Peyer's patch (tissue), 4 donors: ENCODE measurements around the gene SPART. TPM values are rescaled to one million over a fixed set of nuclear protein-coding genes. Genes with fewer than 3 reads are reported as not detected.
"Not testable (repeated sequence)": the region's sequence is repeated elsewhere in the genome, so short reads cannot be mapped to it uniquely, and the experiment has no call there.

Source experiments
- DNase-seq, 3 donors: peaks; one replicate each; pipeline ENCODE4 v3.0.0-alpha.2; 2017 to 2019
- H3K27ac ChIP-seq, 4 donors: fragments of 200-600 bp; sonication (generic); one replicate each; pipeline ENCODE4 v1.5.1; 2016 to 2019
- H3K27me3 ChIP-seq, 2 donors: fragments of 200-600 bp; sonication (generic); one replicate each; pipeline ENCODE4 v1.5.1; 2019
- H3K36me3 ChIP-seq, 3 donors: fragments of 200-600 bp; sonication (generic); one replicate each; pipeline ENCODE4 v1.5.1; 2016 to 2019
- H3K4me1 ChIP-seq, 4 donors: fragments of 200-600 bp; sonication (generic); one replicate each; pipeline ENCODE4 v1.5.1; 2016 to 2019
- H3K4me3 ChIP-seq, 4 donors: fragments of 200-600 bp; sonication (generic); 1 replicate in 3 of 4; 2 replicates in 1 of 4; pipeline ENCODE4 v1.5.1; 2016 to 2019; ENCODE audit warnings: mild to moderate bottlenecking in 1 of 4
- H3K9me3 ChIP-seq, 4 donors: fragments of 200-600 bp; sonication (generic); one replicate each; pipeline ENCODE4 v1.5.1; 2016 to 2019; ENCODE audit warnings: mild to moderate bottlenecking in 1 of 4
- CTCF ChIP-seq, 6 experiments: fragments of 450-650 bp in 4 of 6; fragments of 200-600 bp in 2 of 6; sonication (generic) in 1 of 6; IDR thresholded peaks; one replicate each; pipeline ENCODE4 v1.5.1; 2017 to 2019; ENCODE audit warnings: antibody characterized with exemption in 6 of 6, mild to moderate bottlenecking in 3 of 6, moderate library complexity in 1 of 6
- POLR2A ChIP-seq, 2 donors: fragments of 450-650 bp; IDR thresholded peaks; one replicate each; pipeline ENCODE4 v1.5.1; 2017; ENCODE audit warnings: antibody characterized with exemption in 2 of 2, mild to moderate bottlenecking in 2 of 2, moderate library complexity in 2 of 2
- total RNA-seq, 4 donors: library from RNA; depleted of rRNA; stranded (reverse); fragments of >200 nt; gene quantifications; one replicate each; pipeline ENCODE4 v1.1.0, GENCODE V29; 2016

SPART gene
- total RNA-seq, 4 donors from 2014 or later: 6.8 to 34.7 (median 14.5) TPM

GRCh38 chr13:36332986-36333385, 13.2 kb downstream of the SPART start:
- Histone ChIP-seq H3K4me1 (peaks cover 0 to 4% (median 0%) of the 10 kb centered on the region in 4 donors), H3K4me3 (no peak overlapping the region), H3K27ac (no peak overlapping the region), H3K36me3 (peaks cover 0 to 6% (median 0%) of the 10 kb centered on the region in 3 donors), H3K27me3 (no peaks in the 10 kb centered on the region), H3K9me3 (no peaks in the 10 kb centered on the region)
- no peak for DNase-seq
- TF ChIP-seq POLR2A (IDR thresholded peaks at IDR 0.05): no peak
- no peak for TF ChIP-seq CTCF (IDR thresholded peaks at IDR 0.05)

- DNase-seq, H3K9me3 ChIP-seq, H3K4me3 ChIP-seq, H3K27me3 ChIP-seq, H3K27ac ChIP-seq, H3K4me1 ChIP-seq: not testable (repeated sequence)
- peaks cover 0 to 11% (median 0%) of the 10 kb centered on the region in 3 donors for H3K36me3 ChIP-seq
These were observed 13.9 kb downstream of the SPART start for GRCh38 chr13:36332255-36332654.

- Histone ChIP-seq H3K36me3 (peaks cover 0 to 17% (median 0%) of the 10 kb centered on the region in 3 donors), H3K27me3 (no peaks in the 10 kb centered on the region), H3K4me3 (no peak overlapping the region), H3K27ac (no peak overlapping the region), H3K9me3 (no peaks in the 10 kb centered on the region), H3K4me1 (peaks cover 0 to 4% (median 0%) of the 10 kb centered on the region in 4 donors)
- TF ChIP-seq POLR2A (IDR thresholded peaks at IDR 0.05) (no peak), CTCF (IDR thresholded peaks at IDR 0.05) (no peak)
- DNase-seq: no peak
These were observed 14.9 kb downstream of the SPART start for GRCh38 chr13:36331280-36331679.

- Histone ChIP-seq H3K4me1 (peaks cover 0 to 4% (median 0%) of the 10 kb centered on the region in 4 donors), H3K36me3 (peaks cover 0 to 25% (median 0%) of the 10 kb centered on the region in 3 donors), H3K27me3 (no peaks in the 10 kb centered on the region), H3K9me3 (no peaks in the 10 kb centered on the region), H3K27ac (no peak overlapping the region), H3K4me3 (no peak overlapping the region)
- no peak for DNase-seq
- TF ChIP-seq CTCF (IDR thresholded peaks at IDR 0.05) (no peak), POLR2A (IDR thresholded peaks at IDR 0.05) (no peak)
These were observed 16.8 kb downstream of the SPART start for GRCh38 chr13:36329361-36329760.

- TF ChIP-seq POLR2A (IDR thresholded peaks at IDR 0.05): no peak
- TF ChIP-seq CTCF (IDR thresholded peaks at IDR 0.05): no peak
- H3K36me3 ChIP-seq: peaks cover 0 to 25% (median 0%) of the 10 kb centered on the region in 3 donors
- no peak overlapping the region for H3K4me3 ChIP-seq
- DNase-seq: no peak
- peaks cover 0 to 4% (median 0%) of the 10 kb centered on the region in 4 donors for H3K4me1 ChIP-seq
- H3K27ac ChIP-seq: no peak overlapping the region
- H3K27me3 ChIP-seq: no peaks in the 10 kb centered on the region
- no peaks in the 10 kb centered on the region for H3K9me3 ChIP-seq
These were observed 17.4 kb downstream of the SPART start for GRCh38 chr13:36328821-36329220.

- H3K9me3 ChIP-seq: no peaks in the 10 kb centered on the region
- no peak for TF ChIP-seq POLR2A (IDR thresholded peaks at IDR 0.05)
- no peak for TF ChIP-seq CTCF (IDR thresholded peaks at IDR 0.05)
- H3K36me3 ChIP-seq: peaks cover 0 to 25% (median 0%) of the 10 kb centered on the region in 3 donors
- no peak for DNase-seq
- no peaks in the 10 kb centered on the region for H3K4me1 ChIP-seq
- H3K27ac ChIP-seq: no peak overlapping the region
- H3K4me3 ChIP-seq: no peak overlapping the region
- H3K27me3 ChIP-seq: no peaks in the 10 kb centered on the region
These were observed 20.3 kb downstream of the SPART start for GRCh38 chr13:36325912-36326311.

GRCh38 chr13:36324881-36325280, 21.3 kb downstream of the SPART start:
- DNase-seq, H3K9me3 ChIP-seq, H3K27me3 ChIP-seq, H3K27ac ChIP-seq, H3K4me3 ChIP-seq, H3K4me1 ChIP-seq: not testable (repeated sequence)
- peaks cover 0 to 25% (median 0%) of the 10 kb centered on the region in 3 donors for H3K36me3 ChIP-seq
